ENCODE data around the gene BABAM1.

The BABAM1 gene

DNA sequence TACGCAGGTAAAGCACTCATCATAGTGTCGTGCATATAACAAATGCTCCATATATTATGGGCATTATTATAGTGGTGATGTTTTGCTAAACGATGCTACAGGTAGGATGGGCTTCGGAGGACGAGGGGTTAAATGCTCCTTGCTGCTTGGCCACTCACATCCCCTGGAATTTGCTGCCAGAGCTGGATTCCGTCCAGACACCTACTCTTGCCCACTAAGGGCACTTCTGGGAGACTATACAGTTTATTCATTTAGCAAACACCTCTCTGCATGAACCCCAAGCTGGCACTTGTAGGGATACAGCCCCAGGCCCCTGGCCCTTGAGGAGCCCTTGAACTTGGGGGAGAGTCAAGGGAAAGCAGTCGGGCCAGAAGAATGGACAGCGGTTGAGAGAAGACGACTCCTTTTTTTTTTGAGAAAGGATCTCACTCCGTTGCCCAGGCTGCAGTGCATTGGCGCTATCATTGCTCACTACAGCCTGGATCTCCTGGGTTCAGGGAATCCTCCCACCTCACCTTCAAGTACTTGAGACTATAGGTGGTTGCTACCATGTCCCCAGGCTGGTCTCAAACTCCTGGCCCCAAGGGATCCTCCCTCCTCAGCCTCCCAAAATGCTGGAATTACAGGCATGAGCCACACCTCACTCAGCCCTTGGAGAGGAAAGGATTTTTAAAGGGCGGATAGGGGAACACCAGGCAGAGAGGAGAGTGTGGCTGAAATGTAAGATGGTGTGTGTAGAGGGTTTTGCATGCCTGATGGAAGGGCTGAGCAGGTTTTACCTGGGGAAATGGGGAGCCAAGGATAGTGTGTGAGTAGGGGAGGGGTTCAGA is 37.4 kb downstream of the BABAM1 start:
- no peak for DNase-seq

DNA sequence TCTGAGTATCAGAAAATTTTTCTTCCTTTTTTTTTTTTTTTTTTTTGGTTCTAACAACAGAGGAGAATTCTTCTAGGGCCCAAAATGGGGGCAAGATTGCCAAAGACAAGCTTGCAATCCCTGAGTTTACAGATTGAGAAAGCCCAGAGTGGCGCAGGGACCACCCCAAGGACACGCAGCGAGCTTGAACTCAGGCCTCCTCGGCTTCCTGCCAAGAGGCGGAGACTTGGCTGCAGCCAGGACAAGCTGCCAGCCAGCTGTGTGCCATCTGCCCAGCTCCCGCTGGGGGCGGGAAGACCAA is 37.9 kb downstream of the BABAM1 start:
- no peak for DNase-seq

DNA sequence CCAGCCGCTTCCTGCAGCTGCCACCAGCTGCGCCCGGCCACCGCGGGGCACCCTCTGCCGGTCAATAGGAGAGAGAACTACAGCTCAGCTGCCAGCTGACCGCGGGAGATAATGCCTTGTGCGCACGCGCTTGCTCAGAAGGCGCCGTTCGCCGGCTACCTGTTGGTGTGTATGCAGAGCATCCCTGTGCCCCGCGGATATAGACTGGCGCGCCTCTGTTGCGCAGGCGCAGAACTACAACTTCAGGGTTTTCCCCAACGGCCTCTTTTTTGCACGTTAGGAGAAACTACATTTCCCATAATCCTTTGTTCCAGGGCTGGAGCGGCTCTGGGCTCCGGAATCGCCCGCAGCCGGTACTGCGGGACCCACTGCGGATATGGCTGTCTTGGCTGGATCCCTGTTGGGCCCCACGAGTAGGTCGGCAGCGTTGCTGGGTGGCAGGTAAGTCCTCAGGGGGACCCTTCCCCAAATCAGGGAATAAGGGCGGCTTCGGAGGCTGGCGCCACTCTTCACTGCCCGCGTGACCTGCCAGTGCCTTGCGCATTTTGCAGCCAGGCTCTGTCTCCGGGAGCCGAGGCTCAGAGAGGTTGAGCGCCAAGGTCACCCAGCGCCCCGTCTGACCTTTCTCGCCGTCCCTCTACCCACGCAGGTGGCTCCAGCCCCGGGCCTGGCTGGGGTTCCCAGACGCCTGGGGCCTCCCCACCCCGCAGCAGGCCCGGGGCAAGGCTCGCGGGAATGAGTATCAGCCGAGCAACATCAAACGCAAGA is 38.5 kb downstream of the BABAM1 start, which contains the start of gene MRPL34:
TSS of gene MRPL34 (plus strand) at position 356 of the 768 bp plus-strand sequence. CDS start at position 377, 21 bp downstream.
- peak; percentile 98 to 100 for DNase-seq

GRCh38 chr19:17306285-17306714 is 39.1 kb downstream of the BABAM1 start:
- DNase-seq: no peak

GRCh38 chr19:17307876-17308377 is 40.7 kb downstream of the BABAM1 start:
- no peak for DNase-seq

GRCh38 chr19:17309198-17309964 is 42.1 kb downstream of the BABAM1 start, which contains the start of gene DDA1:
DDA1 (plus strand) TSS chr19:17309563; CDS start chr19:17309655, 92 bp downstream.
- peak; percentile 100 for DNase-seq

DNA sequence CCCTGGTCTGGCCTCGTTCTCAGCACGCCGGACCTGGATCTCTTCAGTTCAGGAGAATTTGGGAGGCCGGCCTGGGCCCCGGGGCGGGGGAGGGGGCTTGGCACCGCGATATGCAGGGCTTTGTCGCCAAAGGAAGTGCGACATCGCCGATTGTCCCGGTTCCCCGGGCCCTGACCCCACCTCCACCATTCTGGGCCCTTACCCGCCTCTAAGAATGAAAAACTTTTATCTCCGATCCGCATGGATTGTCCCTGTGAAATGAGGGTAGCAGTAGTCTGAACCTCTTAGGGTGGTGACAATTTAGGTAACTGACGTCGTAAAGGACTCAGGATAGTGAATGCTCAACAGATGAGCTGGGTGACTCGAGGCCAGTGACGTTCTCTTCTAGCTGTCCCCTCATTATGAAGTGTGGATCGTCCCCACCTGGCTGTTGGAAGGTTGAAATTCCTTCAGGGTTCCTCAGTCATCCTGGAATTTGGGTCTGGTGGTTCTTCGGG is 42.8 kb downstream of the BABAM1 start:
- no peak for DNase-seq

- DNase-seq: no peak
Measured at GRCh38 chr19:17311455-17312188, 44.4 kb downstream of the BABAM1 start.

- no peak for DNase-seq
Measured at GRCh38 chr19:17312189-17313113, 45.2 kb downstream of the BABAM1 start.

GRCh38 chr19:17314007-17314593 is 46.9 kb downstream of the BABAM1 start:
- no peak for DNase-seq

- no peak for DNase-seq
Measured at GRCh38 chr19:17318966-17319365, 51.7 kb downstream of the BABAM1 start.

DNA sequence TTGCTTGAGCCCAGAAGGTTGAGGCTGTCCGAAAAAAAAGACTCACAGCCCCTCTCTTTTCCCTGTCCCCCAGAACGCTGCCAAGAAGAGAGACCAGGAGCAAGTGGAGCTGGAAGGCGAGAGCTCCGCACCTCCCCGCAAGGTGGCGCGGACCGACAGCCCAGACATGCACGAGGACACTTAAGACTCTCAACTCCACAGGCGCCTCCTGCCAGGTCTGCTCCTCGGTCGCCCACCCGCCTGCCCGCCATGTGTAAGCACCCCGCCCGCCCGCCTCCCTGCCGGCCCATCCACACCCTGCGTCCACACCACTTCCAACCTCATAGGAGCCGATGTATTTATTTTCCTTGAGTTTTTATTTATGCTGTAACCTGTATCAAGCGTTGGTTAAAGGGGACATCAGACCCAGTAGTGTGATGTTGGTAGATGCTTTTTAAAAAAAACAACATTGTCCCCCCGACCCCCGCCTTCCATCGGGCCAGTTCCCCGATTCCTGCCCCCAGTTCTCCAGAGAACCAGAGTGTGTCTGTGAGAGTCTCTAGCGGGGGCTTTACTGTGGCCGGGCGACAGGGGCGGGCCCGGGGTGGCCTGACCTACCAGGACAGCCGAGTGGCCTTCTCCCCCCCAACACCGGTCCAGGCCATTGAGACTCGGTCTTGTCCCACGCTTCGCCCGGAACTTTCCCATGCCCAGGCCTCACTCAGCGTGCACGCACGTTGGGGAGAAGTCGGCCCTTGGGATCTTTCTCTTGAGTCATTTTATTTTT is 52.4 kb downstream of the BABAM1 start:
- no peak for DNase-seq

DNA sequence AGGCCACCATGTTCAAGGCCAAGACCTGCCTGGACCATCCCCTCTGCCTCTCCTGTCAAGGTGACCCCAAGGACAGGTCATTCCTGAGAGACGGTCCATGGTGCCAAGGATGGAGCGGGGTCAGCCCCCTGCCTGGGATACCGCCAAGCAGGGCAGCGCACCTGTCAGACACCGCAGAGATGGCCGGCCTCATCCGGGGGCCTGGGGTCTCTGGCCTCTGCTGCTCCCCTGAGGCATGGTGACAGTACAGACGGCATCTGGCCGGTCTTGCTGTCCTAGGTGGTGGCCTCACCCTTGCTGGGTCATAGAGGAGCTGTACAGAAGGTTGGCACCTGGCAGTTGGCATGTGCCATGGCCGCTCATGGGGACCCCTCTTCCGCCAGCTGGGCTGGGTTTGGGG is 53.2 kb downstream of the BABAM1 start:
- no peak for DNase-seq

DNA sequence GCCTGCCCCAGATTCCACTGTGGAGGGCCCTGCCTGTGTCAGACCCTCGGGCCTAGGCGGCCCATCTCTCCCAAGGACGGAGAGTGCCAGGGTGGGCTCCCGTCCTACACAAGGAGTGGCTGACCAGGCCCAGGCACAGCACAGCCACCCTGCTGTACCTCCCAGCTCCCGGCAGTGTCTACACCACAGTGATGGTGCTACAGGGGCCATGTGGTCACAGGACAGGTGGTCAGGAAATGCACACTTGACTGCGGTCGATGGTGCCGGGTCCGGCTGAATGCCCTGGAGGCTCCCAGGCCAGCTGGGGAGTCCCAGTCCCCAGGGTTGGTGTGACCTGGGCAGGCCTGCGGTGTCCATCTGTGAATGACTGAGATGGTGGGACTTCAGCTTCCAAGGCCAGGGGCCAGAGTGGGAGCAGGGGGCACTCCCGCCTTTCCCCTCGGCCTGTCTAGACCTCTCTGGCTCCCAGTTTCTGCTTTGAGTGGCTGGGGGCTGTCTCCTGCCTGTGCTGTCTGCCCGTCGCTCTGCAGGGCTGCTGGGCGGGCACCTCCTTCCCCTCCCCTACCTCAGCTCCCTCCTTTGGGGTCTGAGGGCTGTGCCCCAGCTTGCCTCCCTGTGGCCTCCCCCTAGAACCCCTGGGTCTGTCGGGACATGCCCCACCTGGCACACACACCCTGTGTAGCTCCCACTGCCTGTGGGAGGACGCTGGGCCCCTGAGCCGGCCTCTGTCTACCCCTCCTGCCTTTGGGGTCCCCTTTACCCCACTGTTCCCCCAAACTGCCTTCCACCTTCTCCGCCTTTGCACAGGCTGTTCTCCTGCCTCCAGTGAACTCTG is 54.6 kb downstream of the BABAM1 start:
- no peak for DNase-seq

DNA sequence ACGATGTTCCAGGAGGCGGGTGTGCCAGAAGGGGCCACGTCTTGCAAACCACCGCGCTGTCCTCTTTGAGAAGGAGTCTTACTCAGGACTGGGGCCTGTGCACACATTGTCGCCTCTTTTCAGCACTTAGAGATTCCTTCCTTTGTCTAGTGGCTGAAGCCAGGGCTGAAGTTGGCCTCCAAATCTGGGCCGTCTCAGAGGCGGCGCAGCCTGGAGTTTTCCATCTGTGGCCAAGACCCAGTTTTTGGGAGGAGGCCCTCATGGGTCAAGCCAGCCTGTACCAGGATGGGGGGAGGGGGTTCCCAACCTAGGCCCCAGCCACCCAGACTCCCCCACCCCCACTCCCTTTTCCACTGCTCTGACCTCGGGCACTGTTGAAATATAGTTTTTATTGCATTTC is 55.6 kb downstream of the BABAM1 start:
- DNase-seq: no peak

- no peak for DNase-seq
Measured at GRCh38 chr19:17323300-17323963, 56.2 kb downstream of the BABAM1 start.

DNA sequence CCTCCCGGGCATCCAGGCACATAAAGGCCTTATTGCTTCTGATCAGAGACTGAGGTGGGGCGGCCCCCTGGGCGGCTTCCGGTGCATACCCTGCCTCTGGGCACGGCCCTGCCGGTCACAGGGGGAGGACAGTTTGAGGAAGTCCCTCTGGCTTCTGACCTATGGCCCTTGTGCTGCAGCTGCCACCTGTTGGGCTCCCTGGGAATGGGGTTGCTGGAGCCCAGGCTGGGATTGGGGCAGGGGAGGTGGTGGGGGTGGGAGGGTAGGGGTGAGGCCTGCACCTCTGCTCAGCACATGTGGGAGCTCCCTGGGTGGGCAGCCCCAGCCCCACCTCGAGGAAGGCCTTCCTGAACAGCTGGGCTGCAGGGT is 56.7 kb downstream of the BABAM1 start:
- DNase-seq: peak in 1 of 2 donors; percentile 21

Data from CD4-positive, alpha-beta T cell treated with Interleukin-1 beta for 1 hour (primary cell).